C4-2B (cell line): ENCODE results near the gene AKAP11.

Source experiments
- H3K27ac ChIP-seq: fragments of 450-650 bp; 2 replicates; pipeline ENCODE4 v1.5.1; 2017
- ZFX ChIP-seq: fragments of 450-650 bp; IDR thresholded peaks from 2 replicates; pipeline ENCODE4 v1.6.1; 2017
- TF ChIP-seq, protein P1 (sequence below): fragments of 450-650 bp; conservative IDR thresholded peaks from 2 replicates; pipeline ENCODE4 v1.5.1; 2017; ENCODE audit warnings: mild to moderate bottlenecking

AKAP11 gene

DNA sequence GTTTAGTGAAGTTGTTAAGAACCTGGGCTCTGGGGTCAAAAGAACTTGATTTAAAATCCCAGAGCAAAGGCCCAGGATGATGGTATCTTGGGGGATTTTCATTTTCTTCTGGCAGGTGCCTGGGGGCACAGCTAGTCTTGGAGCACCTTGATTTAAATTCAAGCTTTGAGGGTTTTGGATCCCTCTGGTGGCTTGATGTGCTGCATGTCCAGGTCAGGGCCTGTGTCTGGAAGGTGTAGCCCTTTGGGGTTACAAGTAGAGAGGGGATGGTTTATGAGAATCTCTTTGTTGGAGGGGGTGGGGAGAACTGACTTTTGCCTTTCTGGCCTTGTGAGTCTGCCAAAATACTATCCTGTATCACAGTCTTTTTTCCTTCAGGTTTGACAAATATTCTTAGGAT is 55.8 kb downstream of the AKAP11 start:
- no peak overlapping the region for H3K27ac ChIP-seq
- TF ChIP-seq, protein P1, sequence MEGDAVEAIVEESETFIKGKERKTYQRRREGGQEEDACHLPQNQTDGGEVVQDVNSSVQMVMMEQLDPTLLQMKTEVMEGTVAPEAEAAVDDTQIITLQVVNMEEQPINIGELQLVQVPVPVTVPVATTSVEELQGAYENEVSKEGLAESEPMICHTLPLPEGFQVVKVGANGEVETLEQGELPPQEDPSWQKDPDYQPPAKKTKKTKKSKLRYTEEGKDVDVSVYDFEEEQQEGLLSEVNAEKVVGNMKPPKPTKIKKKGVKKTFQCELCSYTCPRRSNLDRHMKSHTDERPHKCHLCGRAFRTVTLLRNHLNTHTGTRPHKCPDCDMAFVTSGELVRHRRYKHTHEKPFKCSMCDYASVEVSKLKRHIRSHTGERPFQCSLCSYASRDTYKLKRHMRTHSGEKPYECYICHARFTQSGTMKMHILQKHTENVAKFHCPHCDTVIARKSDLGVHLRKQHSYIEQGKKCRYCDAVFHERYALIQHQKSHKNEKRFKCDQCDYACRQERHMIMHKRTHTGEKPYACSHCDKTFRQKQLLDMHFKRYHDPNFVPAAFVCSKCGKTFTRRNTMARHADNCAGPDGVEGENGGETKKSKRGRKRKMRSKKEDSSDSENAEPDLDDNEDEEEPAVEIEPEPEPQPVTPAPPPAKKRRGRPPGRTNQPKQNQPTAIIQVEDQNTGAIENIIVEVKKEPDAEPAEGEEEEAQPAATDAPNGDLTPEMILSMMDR, result no peak

DNA sequence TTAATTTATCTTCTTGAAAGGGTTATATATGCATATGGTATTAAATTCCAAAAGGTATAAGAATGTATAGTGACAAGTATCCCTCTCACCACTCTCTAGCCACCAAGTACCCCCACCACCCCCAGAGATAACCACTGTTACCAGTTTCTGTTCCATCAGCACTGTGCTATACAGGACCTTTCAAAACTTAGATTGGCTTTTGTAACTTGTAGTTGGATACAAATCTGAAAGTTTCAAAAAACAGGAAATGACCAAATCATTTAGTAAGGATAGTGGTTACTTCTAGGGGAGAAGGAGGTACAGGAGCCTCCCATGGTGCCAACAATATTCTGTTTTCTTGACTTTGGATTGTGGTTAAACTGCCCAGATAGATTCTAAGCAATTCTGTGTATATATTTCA is 56.7 kb downstream of the AKAP11 start:
- no peak for TF ChIP-seq ZFX
- TF ChIP-seq, protein P1, result no peak
- no peak overlapping the region for H3K27ac ChIP-seq

GRCh38 chr13:42329239-42329638 is 57.3 kb downstream of the AKAP11 start:
- TF ChIP-seq ZFX, result no peak
- TF ChIP-seq, protein P1, result no peak
- H3K27ac ChIP-seq, result no peak overlapping the region

GRCh38 chr13:42331009-42331408 is 59.1 kb downstream of the AKAP11 start:
- H3K27ac ChIP-seq, result no peak overlapping the region
- no peak for TF ChIP-seq ZFX
- TF ChIP-seq, protein P1, result no peak

GRCh38 chr13:42333613-42334328 is 61.8 kb downstream of the AKAP11 start:
- H3K27ac ChIP-seq, result no peak overlapping the region
- TF ChIP-seq, protein P1, result peak; percentile 67
- no peak for TF ChIP-seq ZFX

DNA sequence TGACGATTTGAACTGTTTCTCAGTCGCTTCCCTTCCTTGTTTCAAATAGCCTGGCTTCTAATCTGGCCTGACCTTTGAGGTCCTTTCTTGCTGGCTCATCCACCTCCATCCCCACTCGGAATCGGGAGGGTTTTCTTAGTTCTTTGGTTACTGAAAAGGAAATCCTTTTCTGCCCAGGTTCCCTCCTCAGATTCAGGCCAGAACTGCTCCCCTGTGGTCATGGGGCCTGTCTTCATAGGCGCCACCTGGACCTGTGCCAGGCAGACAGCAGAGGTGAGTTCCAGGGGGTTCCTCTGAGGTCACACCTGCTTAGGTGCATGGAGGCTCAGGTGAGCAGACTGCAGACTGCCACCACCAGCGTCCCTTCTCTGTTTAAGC is 62.4 kb downstream of the AKAP11 start:
- H3K27ac ChIP-seq, result no peak overlapping the region
- TF ChIP-seq, protein P1, result peak; percentile 39
- no peak for TF ChIP-seq ZFX

GRCh38 chr13:42337808-42338600 is 66.1 kb downstream of the AKAP11 start:
- H3K27ac ChIP-seq, result no peak overlapping the region

More at GRCh38 chr13:42337808-42338600, 66.1 kb downstream of the AKAP11 start:
- TF ChIP-seq, protein P1, result no peak
- no peak for TF ChIP-seq ZFX
